ENCODE measurements around the gene TSPAN14.
A peak's percentile ranks its signal among the peaks of the same experiment; 100 is the strongest.

TSPAN14 gene

GRCh38 chr10:80553436-80553835 is 99.3 kb downstream of the TSPAN14 start:
- no peak for DNase-seq

GRCh38 chr10:80554050-80554449 is 99.9 kb downstream of the TSPAN14 start:
- no peak for DNase-seq

GRCh38 chr10:80555415-80555814 is 101.3 kb downstream of the TSPAN14 start:
- no peak for DNase-seq

GRCh38 chr10:80561950-80562349 is 107.8 kb downstream of the TSPAN14 start:
- no peak for DNase-seq

- DNase-seq, result no peak
These were observed 113.2 kb downstream of the TSPAN14 start for GRCh38 chr10:80567292-80567691.

GRCh38 chr10:80569131-80569895 is 115.2 kb downstream of the TSPAN14 start:
- DNase-seq, result no peak

- DNase-seq, result no peak
These were observed 117.2 kb downstream of the TSPAN14 start for GRCh38 chr10:80571352-80571751.

GRCh38 chr10:80579181-80579763 is 125.2 kb downstream of the TSPAN14 start:
- peak in 2 of 3 donors; percentile 18 to 22 for DNase-seq

- no peak for DNase-seq
These were observed 125.9 kb downstream of the TSPAN14 start for GRCh38 chr10:80579849-80580637.

GRCh38 chr10:80580638-80581468 is 126.7 kb downstream of the TSPAN14 start:
- DNase-seq, result peak in 2 of 3 donors; percentile 17 to 41

- no peak for DNase-seq
These were observed 127.3 kb downstream of the TSPAN14 start for GRCh38 chr10:80581469-80581835.

GRCh38 chr10:80582286-80582960 is 128.3 kb downstream of the TSPAN14 start:
- no peak for DNase-seq

Measured in suppressor macrophage treated with lipopolysaccharide for 1 hour (primary cell).